Activated naive CD4-positive, alpha-beta T cell treated with anti-CD3 and anti-CD28 coated beads for 36 hours (primary cell): ENCODE measurements around the gene ITGBL1. TPM values are rescaled to one million over a fixed set of nuclear protein-coding genes. Genes with fewer than 3 reads are reported as not detected.

ENCODE experiments used
- CTCF ChIA-PET: fragments of 350-600 bp; sonication (Branson Sonifier 250); formaldehyde crosslinking; loops from one replicate; lab custom pipeline; 2021; ENCODE audit warnings: antibody characterized with exemption; lab: Charles Lee
- DNase-seq: peaks from one replicate; pipeline ENCODE4 v3.0.0-alpha.2; 2020
- H3K27ac Mint-ChIP-seq: one replicate; pipeline ENCODE4 v1.8.0; 2021; ENCODE audit warnings: mild to moderate bottlenecking, mixed read lengths
- H3K27me3 Mint-ChIP-seq: one replicate; pipeline ENCODE4 v1.8.0; 2021; ENCODE audit warnings: low read depth, mixed read lengths
- H3K36me3 Mint-ChIP-seq: one replicate; pipeline ENCODE4 v1.8.0; 2021; ENCODE audit warnings: low read depth, mixed read lengths
- H3K4me1 Mint-ChIP-seq: one replicate; pipeline ENCODE4 v1.8.0; 2021; ENCODE audit warnings: low read depth, mixed read lengths
- H3K4me3 Mint-ChIP-seq: one replicate; pipeline ENCODE4 v1.8.0; 2021; ENCODE audit warnings: mild to moderate bottlenecking, moderate library complexity, mixed read lengths
- H3K9me3 Mint-ChIP-seq: one replicate; pipeline ENCODE4 v1.8.0; 2021; ENCODE audit warnings: mixed read lengths
- intact Hi-C: fragments of 100-400 bp; cut with micrococcal nuclease; formaldehyde crosslinking; loops from one replicate; pipeline ENCODE4 v1.15.1; 2023
- total RNA-seq, 2 experiments: library from RNA; stranded (reverse); gene quantifications; one replicate each; pipeline ENCODE4 v1.2.3, GENCODE V29; 2021

The ITGBL1 gene
- total RNA-seq, 2 experiments from 2014 or later = not detected

DNA sequence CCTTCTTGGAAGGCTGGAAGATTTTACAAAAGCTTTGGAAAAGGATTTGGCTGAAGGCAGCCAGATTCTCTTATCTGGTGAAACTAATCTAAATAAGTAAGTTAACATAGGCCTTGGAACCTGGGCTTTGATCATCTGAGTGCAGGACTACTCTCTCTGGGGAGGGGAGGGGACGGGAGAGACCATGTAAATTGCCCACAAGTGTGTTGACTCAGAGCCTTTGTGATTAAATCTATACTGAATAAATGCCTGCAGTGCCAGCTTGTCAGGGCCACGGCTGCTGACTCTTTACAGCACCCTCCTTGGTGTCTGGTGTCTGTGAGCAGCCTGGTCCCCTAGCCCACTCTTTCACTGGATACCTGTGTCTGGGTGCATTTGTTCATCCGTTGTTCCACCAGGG is 251.4 kb downstream of the ITGBL1 start:
- Mint-ChIP-seq H3K27ac (no peak overlapping the region), H3K4me3 (no peak overlapping the region), H3K9me3 (no peaks in the 10 kb centered on the region), H3K27me3 (peaks cover 11% of the 10 kb centered on the region), H3K4me1 (peaks cover 6% of the 10 kb centered on the region), H3K36me3 (no peaks in the 10 kb centered on the region)
- CTCF ChIA-PET = no interaction called here
- intact Hi-C loops = no loop called here
- no peak for DNase-seq

DNA sequence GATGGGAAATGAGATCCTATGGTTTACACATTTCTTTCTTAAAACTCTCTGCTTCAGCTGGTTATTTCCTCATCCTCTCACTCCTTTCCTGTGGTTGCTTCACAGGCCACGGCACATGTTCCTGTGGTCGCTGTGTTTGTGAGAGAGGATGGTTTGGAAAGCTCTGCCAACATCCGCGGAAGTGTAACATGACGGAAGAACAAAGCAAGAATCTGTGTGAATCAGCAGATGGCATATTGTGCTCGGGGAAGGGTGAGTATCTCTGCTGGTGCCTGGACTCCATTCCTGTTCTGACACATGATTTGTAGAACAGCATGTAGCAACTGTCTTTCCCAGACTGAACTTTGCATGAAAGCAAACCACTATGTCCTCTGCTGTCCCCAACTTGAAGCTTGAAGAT is 254.2 kb downstream of the ITGBL1 start:
- Mint-ChIP-seq H3K4me1 (peaks cover 6% of the 10 kb centered on the region), H3K27ac (no peak overlapping the region), H3K9me3 (no peaks in the 10 kb centered on the region), H3K27me3 (peaks cover 12% of the 10 kb centered on the region), H3K36me3 (no peaks in the 10 kb centered on the region), H3K4me3 (no peak overlapping the region)
- intact Hi-C loops = loop anchor here (5.0 kb wide), 1 partner anchor 79 kb away; no protein-coding TSS in a partner anchor
- peak; percentile 38 for DNase-seq
- CTCF ChIA-PET = no interaction called here

DNA sequence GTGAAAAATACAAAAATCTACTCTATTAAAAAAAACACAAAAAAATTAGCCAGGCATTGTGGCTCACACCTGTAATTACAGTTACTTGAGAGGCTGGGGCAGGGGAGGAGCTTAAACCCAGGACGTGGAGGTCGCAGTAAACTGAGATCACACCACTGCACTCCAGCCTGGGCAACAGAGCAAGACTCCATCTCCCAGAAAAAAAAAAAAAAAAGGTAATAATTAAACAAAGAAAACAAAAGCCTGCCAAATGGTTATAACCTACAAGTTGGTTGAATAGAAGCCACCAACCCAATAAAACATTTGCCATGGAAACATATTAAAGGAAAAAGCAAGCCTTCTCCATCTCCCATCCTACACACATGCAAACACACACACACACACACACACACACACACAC is 255.2 kb downstream of the ITGBL1 start:
- intact Hi-C loops = loop anchor here (5.0 kb wide), 1 partner anchor 80 kb away; no protein-coding TSS in a partner anchor
- H3K4me1 Mint-ChIP-seq = peaks cover 6% of the 10 kb centered on the region
- DNase-seq = no peak
- H3K27me3 Mint-ChIP-seq = peaks cover 12% of the 10 kb centered on the region
- CTCF ChIA-PET = interaction anchor here (0.6 kb wide), 1 partner anchor 547 kb away, joined by 3 read pairs; no protein-coding TSS in a partner anchor
- no peak overlapping the region for H3K4me3 Mint-ChIP-seq
- no peaks in the 10 kb centered on the region for H3K9me3 Mint-ChIP-seq
- no peaks in the 10 kb centered on the region for H3K36me3 Mint-ChIP-seq
- no peak overlapping the region for H3K27ac Mint-ChIP-seq

DNA sequence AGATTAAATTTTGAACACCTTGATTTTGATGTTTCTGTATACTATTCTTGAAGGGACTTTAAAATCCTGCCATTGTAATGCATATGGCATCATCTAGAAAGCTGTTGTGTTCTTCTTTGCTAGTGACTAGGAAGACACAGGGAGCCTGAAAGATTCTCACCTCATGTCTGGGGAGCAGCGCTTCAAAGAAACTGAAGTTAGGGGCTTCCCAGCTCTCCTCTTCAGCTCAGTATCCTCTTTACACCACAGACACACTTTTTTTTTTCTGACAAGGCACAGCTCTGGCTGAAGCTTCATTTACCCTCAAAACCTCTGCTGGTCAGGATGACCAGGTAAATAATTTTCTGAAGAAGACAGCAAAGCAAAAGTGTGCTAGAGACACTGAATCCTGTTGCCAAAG is 255.6 kb downstream of the ITGBL1 start:
- intact Hi-C loops = loop anchor here (5.0 kb wide), 1 partner anchor 81 kb away; no protein-coding TSS in a partner anchor
- Mint-ChIP-seq H3K4me3 (no peak overlapping the region), H3K36me3 (no peaks in the 10 kb centered on the region), H3K27me3 (peaks cover 12% of the 10 kb centered on the region), H3K27ac (no peak overlapping the region), H3K9me3 (no peaks in the 10 kb centered on the region), H3K4me1 (peaks cover 6% of the 10 kb centered on the region)
- CTCF ChIA-PET = interaction anchor here (0.6 kb wide), 1 partner anchor 547 kb away, joined by 3 read pairs; no protein-coding TSS in a partner anchor
- DNase-seq = no peak

DNA sequence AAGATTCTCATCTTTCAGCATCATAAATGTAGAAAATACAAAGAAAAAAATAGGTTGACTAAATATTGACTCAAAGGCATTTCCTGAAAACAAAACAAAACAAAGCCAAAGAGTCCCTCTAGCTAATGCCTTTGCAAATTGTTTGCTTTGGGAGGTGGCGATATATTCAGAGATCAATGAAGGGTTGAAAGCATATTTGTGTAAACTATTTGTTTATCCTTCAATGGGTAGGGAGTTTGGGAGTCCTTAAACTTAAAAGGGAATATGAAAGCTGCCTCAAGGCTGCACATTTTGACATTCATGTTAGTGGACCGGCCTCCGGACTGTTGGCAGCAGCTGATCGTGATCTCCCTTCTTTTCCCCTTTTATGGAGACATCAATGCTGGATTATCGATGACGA is 257.5 kb downstream of the ITGBL1 start:
- Mint-ChIP-seq H3K4me3 (no peak overlapping the region), H3K9me3 (no peaks in the 10 kb centered on the region), H3K27ac (no peak overlapping the region), H3K4me1 (peaks cover 6% of the 10 kb centered on the region), H3K36me3 (no peaks in the 10 kb centered on the region), H3K27me3 (peaks cover 14% of the 10 kb centered on the region)
- CTCF ChIA-PET = no interaction called here
- intact Hi-C loops = loop anchor here (5.0 kb wide), 1 partner anchor 83 kb away; no protein-coding TSS in a partner anchor
- no peak for DNase-seq

DNA sequence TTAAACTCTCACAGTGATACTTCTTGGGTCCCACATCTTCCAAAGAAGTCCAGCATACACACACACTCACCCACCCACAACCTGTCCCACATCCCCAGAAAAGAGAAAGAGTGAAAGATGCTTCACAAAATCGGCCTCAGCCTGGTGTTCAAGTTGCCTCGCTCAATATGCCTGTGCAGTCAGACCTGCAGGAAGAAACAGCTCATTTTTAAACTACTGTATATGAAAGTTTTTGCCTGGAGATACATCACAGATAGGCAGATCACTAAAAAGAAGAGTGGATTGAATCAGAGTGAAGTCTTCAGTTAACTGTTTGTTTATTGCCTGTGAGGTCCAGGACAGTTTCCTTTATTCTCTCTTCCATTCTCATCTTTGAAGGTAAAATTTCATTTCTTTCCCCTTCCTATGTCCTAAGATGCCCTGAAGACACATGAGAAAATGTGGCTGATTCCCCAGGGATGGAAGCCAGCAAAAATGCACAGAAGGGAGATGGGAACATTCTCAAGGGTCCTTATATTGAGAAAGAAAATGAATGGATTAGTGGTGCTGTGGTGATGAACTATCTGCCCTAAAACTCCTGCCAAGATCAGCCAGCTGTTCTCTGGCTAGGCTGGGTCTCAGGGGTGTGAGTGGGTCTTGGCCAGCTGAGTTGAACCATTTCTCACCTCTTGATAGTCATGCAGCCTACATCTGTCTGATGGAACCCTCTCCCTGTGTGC is 259.0 kb downstream of the ITGBL1 start:
- CTCF ChIA-PET = no interaction called here
- H3K9me3 Mint-ChIP-seq = no peaks in the 10 kb centered on the region

DNA sequence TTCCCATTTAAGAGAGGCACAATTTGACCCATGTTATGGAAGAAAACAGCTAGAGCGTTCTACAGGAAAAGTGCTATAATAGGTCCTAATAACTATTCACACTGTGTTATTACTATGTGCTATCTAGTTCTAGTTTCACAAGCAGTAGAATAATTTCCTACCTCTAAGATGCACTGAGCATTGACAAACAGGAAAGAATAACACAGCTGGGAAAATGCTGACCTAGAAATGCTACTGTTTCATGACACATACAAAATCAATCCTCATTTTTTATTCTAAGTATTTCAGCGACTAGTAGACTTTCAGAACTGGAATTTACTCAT is 259.5 kb downstream of the ITGBL1 start:
- H3K36me3 Mint-ChIP-seq = no peaks in the 10 kb centered on the region
- H3K4me1 Mint-ChIP-seq = no peaks in the 10 kb centered on the region
- CTCF ChIA-PET = no interaction called here
- intact Hi-C loops = no loop called here
- no peak for DNase-seq
- H3K27ac Mint-ChIP-seq = no peak overlapping the region
- H3K4me3 Mint-ChIP-seq = no peak overlapping the region
- peaks cover 16% of the 10 kb centered on the region for H3K27me3 Mint-ChIP-seq
- no peaks in the 10 kb centered on the region for H3K9me3 Mint-ChIP-seq

More for the DNA sequence above, 259.0 kb downstream of the ITGBL1 start:
- intact Hi-C loops = no loop called here
- Mint-ChIP-seq H3K36me3 (no peaks in the 10 kb centered on the region), H3K27me3 (peaks cover 18% of the 10 kb centered on the region), H3K4me3 (no peak overlapping the region), H3K27ac (no peak overlapping the region), H3K4me1 (peaks cover 4% of the 10 kb centered on the region)
- no peak for DNase-seq

DNA sequence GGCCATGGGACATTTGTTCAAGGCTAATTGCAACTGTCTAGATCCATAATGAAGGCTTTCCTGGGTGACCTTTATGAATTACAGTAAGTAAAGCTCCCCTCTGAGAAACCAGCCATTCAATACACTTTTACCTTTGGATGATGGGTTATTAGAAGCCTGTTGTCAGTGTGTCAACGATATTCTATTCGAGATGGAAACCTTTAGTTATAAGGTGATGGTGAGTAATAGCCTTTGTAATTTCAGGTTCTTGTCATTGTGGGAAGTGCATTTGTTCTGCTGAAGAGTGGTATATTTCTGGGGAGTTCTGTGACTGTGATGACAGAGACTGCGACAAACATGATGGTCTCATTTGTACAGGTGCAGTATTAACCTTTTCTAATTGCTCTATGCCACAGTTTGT is 261.7 kb downstream of the ITGBL1 start:
- Mint-ChIP-seq H3K9me3 (no peaks in the 10 kb centered on the region), H3K4me1 (no peaks in the 10 kb centered on the region), H3K27ac (no peak overlapping the region), H3K4me3 (no peak overlapping the region), H3K27me3 (peaks cover 13% of the 10 kb centered on the region), H3K36me3 (no peaks in the 10 kb centered on the region)
- no peak for DNase-seq
- CTCF ChIA-PET = no interaction called here
- intact Hi-C loops = no loop called here

DNA sequence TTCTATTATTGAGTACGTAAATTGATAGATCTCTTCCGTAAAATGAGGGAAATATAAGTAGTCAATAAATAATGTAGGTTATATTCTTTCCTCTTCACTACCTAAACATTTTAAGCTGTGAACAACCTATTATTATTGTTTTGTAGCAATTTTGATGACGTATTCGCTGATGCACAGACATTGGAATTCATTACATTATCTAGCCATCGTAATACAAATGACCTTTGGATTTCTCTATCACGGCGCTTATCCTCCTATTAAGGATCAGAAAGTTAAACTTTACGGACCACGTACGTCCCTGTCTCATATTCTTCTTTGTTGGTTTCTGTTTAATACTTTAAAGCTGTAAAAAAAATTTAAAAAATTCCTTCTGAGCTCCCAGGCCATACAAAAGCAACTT is 264.9 kb downstream of the ITGBL1 start:
- Mint-ChIP-seq H3K4me3 (no peak overlapping the region), H3K27ac (no peak overlapping the region), H3K9me3 (no peaks in the 10 kb centered on the region), H3K36me3 (no peaks in the 10 kb centered on the region), H3K27me3 (peaks cover 10% of the 10 kb centered on the region), H3K4me1 (no peaks in the 10 kb centered on the region)
- no peak for DNase-seq
- intact Hi-C loops = no loop called here
- CTCF ChIA-PET = no interaction called here

DNA sequence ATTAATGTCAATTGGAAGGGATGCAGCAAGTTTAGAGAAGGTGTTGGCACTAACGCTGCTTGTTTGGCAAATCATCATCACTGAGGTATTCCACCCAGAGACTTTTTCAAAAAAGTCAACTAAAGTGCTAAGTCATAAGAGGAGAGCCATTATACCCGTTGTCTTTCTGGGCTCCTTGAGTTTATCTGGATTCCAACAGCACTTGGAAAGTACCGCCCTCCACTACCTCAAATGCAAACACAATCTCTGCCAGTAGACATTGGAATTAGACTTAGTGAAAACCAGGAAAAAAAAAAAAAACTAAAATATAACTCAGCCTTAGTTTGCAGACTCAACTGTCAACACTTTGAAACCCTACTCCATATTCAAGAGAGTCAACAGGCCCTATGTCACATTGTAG is 266.0 kb downstream of the ITGBL1 start:
- CTCF ChIA-PET = no interaction called here
- Mint-ChIP-seq H3K27me3 (peaks cover 10% of the 10 kb centered on the region), H3K36me3 (no peaks in the 10 kb centered on the region), H3K4me1 (no peaks in the 10 kb centered on the region), H3K4me3 (no peak overlapping the region), H3K9me3 (no peaks in the 10 kb centered on the region), H3K27ac (no peak overlapping the region)
- DNase-seq = no peak
- intact Hi-C loops = no loop called here

DNA sequence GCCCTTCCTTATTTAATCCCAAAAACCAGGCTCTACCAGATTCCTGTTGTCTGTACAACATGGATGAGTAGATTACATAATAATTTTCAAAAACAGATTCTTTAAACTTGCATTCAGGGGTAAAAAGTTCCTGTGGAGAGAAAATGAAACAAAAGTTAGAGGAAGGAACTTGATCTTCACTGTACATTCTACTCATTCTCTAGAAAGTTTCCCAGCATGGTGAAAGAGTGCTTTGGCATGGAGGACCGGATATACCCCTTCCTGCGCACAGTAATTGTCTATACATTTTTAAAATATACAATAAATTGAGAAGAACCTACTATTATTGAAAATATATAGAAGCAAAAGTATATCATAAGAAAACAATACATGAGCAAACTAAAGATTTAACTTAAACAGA is 274.2 kb downstream of the ITGBL1 start:
- H3K9me3 Mint-ChIP-seq = no peaks in the 10 kb centered on the region
- peaks cover 2% of the 10 kb centered on the region for H3K27me3 Mint-ChIP-seq
- DNase-seq = no peak
- H3K27ac Mint-ChIP-seq = no peak overlapping the region
- no peak overlapping the region for H3K4me3 Mint-ChIP-seq
- CTCF ChIA-PET = no interaction called here
- intact Hi-C loops = no loop called here
- H3K4me1 Mint-ChIP-seq = peaks cover 2% of the 10 kb centered on the region
- H3K36me3 Mint-ChIP-seq = no peaks in the 10 kb centered on the region

DNA sequence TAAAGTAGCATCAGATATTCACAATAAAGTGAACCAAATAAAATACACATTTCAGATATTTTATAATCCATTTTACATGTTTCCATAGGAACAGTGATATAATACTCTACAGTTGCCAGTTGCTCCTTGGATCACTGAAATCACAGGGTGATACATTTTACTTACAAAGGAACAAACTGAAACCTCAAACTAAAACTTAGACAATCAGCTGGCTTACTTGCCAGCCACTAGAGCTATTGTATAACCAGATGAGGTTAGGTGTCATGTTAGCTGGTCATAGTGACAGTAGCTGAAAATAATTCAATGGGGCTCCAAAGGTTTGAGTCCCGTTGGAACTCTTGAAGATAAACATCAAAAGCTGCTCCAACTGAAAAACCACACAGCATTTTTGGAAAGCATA is 274.6 kb downstream of the ITGBL1 start:
- intact Hi-C loops = no loop called here
- peaks cover 2% of the 10 kb centered on the region for H3K27me3 Mint-ChIP-seq
- H3K4me1 Mint-ChIP-seq = peaks cover 2% of the 10 kb centered on the region
- CTCF ChIA-PET = no interaction called here
- H3K4me3 Mint-ChIP-seq = no peak overlapping the region
- no peak overlapping the region for H3K27ac Mint-ChIP-seq
- no peak for DNase-seq
- H3K36me3 Mint-ChIP-seq = no peaks in the 10 kb centered on the region
- H3K9me3 Mint-ChIP-seq = no peaks in the 10 kb centered on the region

DNA sequence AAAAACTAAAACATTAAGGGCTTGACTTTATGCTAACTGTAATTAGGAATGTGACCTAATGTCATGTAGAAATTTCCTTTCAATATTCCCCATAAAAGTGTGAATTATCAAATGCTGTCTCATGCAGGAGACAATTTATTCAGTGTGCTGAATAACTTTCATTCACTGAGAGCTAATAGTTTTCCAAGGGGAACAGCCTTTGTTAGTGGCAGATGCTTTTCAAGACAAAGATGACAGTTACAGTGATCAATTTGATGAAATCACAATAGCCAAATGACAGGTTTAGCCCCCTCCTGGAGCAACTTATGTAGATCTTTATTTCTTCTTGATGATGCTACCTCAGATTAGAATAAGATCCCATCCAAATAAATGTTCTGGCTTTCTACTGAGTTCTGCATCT is 275.5 kb downstream of the ITGBL1 start:
- Mint-ChIP-seq H3K27ac (no peak overlapping the region), H3K36me3 (no peaks in the 10 kb centered on the region), H3K4me3 (no peak overlapping the region), H3K4me1 (peaks cover 2% of the 10 kb centered on the region), H3K27me3 (peaks cover 2% of the 10 kb centered on the region), H3K9me3 (no peaks in the 10 kb centered on the region)
- CTCF ChIA-PET = no interaction called here
- no peak for DNase-seq
- intact Hi-C loops = no loop called here
